Tibial nerve (tissue), 4 donors: Measurements from ENCODE around the gene PHF19. TPM values are rescaled to one million over a fixed set of nuclear protein-coding genes. Genes with fewer than 3 reads are reported as not detected.

Source experiments
- DNase-seq, 2 donors: peaks; one replicate each; pipeline ENCODE4 v3.0.0-alpha.2; 2019; ENCODE audit warnings: low spot score in 2 of 2
- H3K27ac ChIP-seq, 4 donors: fragments of 200-600 bp; sonication (generic) in 3 of 4; one replicate each; pipeline ENCODE4 v1.5.1; 2017 to 2019; ENCODE audit warnings: mild to moderate bottlenecking in 1 of 4
- H3K27me3 ChIP-seq, 2 donors: fragments of 200-600 bp; sonication (generic) in 1 of 2; one replicate each; pipeline versions ENCODE4 v1.5.1 to v1.6.0; 2017 to 2019
- H3K36me3 ChIP-seq, 3 donors: fragments of 200-600 bp; sonication (generic); one replicate each; pipeline ENCODE4 v1.5.1; 2018 to 2019
- H3K4me1 ChIP-seq, 4 donors: fragments of 200-600 bp; sonication (generic) in 3 of 4; one replicate each; pipeline ENCODE4 v1.5.1; 2017 to 2019
- H3K4me3 ChIP-seq, 4 donors: fragments of 200-600 bp; sonication (generic) in 3 of 4; one replicate each; pipeline ENCODE4 v1.5.1; 2017 to 2019; ENCODE audit warnings: mild to moderate bottlenecking in 1 of 4, moderate library complexity in 1 of 4
- H3K9me3 ChIP-seq, 4 donors: fragments of 200-600 bp; sonication (generic) in 3 of 4; one replicate each; pipeline ENCODE4 v1.5.1; 2017 to 2019
- CTCF ChIP-seq, 5 experiments: fragments of 200-600 bp in 3 of 5; fragments of 450-650 bp in 2 of 5; sonication (generic) in 3 of 5; IDR thresholded peaks; one replicate each; pipeline ENCODE4 v1.5.1; 2016 to 2019; ENCODE audit warnings: antibody characterized with exemption in 5 of 5, mild to moderate bottlenecking in 3 of 5, moderate library complexity in 2 of 5
- EP300 ChIP-seq, 2 donors: sonication (generic); formaldehyde crosslinking; IDR thresholded peaks; one replicate each; pipeline ENCODE4 v1.6.1; 2017; ENCODE audit warnings: antibody characterized with exemption in 2 of 2, mild to moderate bottlenecking in 1 of 2
- POLR2A ChIP-seq, 2 donors: fragments of 450-650 bp; IDR thresholded peaks; one replicate each; pipeline ENCODE4 v1.6.1; 2017; ENCODE audit warnings: antibody characterized with exemption in 2 of 2, mild to moderate bottlenecking in 2 of 2, moderate library complexity in 2 of 2
- WGBS, 2 donors: methylation state at CpG; one replicate each; pipeline ENCODE4 v1.1.5; 2018; 5-methylcytosine and 5-hydroxymethylcytosine counted together
- total RNA-seq, 4 donors: library from RNA; depleted of rRNA; stranded (reverse); fragments of >200 nt; gene quantifications; one replicate each; pipeline ENCODE4 v1.1.0, GENCODE V29; 2016

The PHF19 gene
- total RNA-seq, 4 donors from 2014 or later = 31.2 to 61.6 (median 44.3) TPM

- no peaks in the 10 kb centered on the region for H3K27me3 ChIP-seq
- H3K27ac ChIP-seq = no peak overlapping the region
- H3K36me3 ChIP-seq = peaks cover 0 to 76% (median 4%) of the 10 kb centered on the region in 3 donors
- peaks cover 0 to 11% (median 3%) of the 10 kb centered on the region in 4 donors for H3K4me1 ChIP-seq
- H3K9me3 ChIP-seq = no peaks in the 10 kb centered on the region
- no peak for TF ChIP-seq EP300 (IDR thresholded peaks at IDR 0.05)
- TF ChIP-seq CTCF (IDR thresholded peaks at IDR 0.05) = no peak
- no peak for TF ChIP-seq POLR2A (IDR thresholded peaks at IDR 0.05)
- H3K4me3 ChIP-seq = no peak overlapping the region
- DNase-seq = no peak
- 87 to 92% methylated on average over 7 of the region's 7 CpGs for WGBS, 2 donors
Observed at GRCh38 chr9:120863833-120864232, 13.2 kb downstream of the PHF19 start.

- WGBS, 2 donors = 86 to 90% methylated on average over 10 to 12 of the region's 12 CpGs
- no peak for DNase-seq
- Histone ChIP-seq H3K36me3 (peaks cover 0 to 89% (median 8%) of the 10 kb centered on the region in 3 donors), H3K4me1 (no peaks in the 10 kb centered on the region), H3K4me3 (no peak overlapping the region), H3K9me3 (no peaks in the 10 kb centered on the region), H3K27me3 (no peaks in the 10 kb centered on the region), H3K27ac (no peak overlapping the region)
- TF ChIP-seq POLR2A (IDR thresholded peaks at IDR 0.05) = no peak
- no peak for TF ChIP-seq EP300 (IDR thresholded peaks at IDR 0.05)
- no peak for TF ChIP-seq CTCF (IDR thresholded peaks at IDR 0.05)
Observed at GRCh38 chr9:120862452-120862851, 14.5 kb downstream of the PHF19 start.

- Histone ChIP-seq H3K4me1 (no peaks in the 10 kb centered on the region), H3K36me3 (peaks cover 0 to 94% (median 8%) of the 10 kb centered on the region in 3 donors), H3K27ac (no peak overlapping the region), H3K9me3 (no peaks in the 10 kb centered on the region), H3K27me3 (no peaks in the 10 kb centered on the region), H3K4me3 (no peak overlapping the region)
- TF ChIP-seq EP300 (IDR thresholded peaks at IDR 0.05) (no peak), POLR2A (IDR thresholded peaks at IDR 0.05) (no peak), CTCF (IDR thresholded peaks at IDR 0.05) (no peak)
- WGBS, 2 donors = 93 to 95% methylated on average over 6 of the region's 6 CpGs
- DNase-seq = no peak
Observed at GRCh38 chr9:120861935-120862334, 15.1 kb downstream of the PHF19 start.

- Histone ChIP-seq H3K4me1 (peaks cover 0 to 6% (median 0%) of the 10 kb centered on the region in 4 donors), H3K27me3 (no peaks in the 10 kb centered on the region), H3K4me3 (no peak overlapping the region), H3K36me3 (peaks cover 0 to 88% (median 8%) of the 10 kb centered on the region in 3 donors), H3K9me3 (no peaks in the 10 kb centered on the region), H3K27ac (no peak overlapping the region)
- no peak for DNase-seq
- TF ChIP-seq POLR2A (IDR thresholded peaks at IDR 0.05) = no peak
- TF ChIP-seq EP300 (IDR thresholded peaks at IDR 0.05) = no peak
- TF ChIP-seq CTCF (IDR thresholded peaks at IDR 0.05) = no peak
- 93 to 94% methylated on average over 11 of the region's 11 CpGs for WGBS, 2 donors
Observed at GRCh38 chr9:120860083-120860482, 16.9 kb downstream of the PHF19 start.

- no peaks in the 10 kb centered on the region for H3K9me3 ChIP-seq
- peaks cover 0 to 91% (median 8%) of the 10 kb centered on the region in 3 donors for H3K36me3 ChIP-seq
- TF ChIP-seq EP300 (IDR thresholded peaks at IDR 0.05) = no peak
- no peak for TF ChIP-seq CTCF (IDR thresholded peaks at IDR 0.05)
- peaks cover 0 to 6% (median 0%) of the 10 kb centered on the region in 4 donors for H3K4me1 ChIP-seq
- H3K27ac ChIP-seq = no peak overlapping the region
- H3K27me3 ChIP-seq = no peaks in the 10 kb centered on the region
- H3K4me3 ChIP-seq = no peak overlapping the region
- DNase-seq = no peak
- WGBS, 2 donors = 73 to 83% methylated on average over 6 of the region's 6 CpGs
Observed at GRCh38 chr9:120859361-120859760, 17.6 kb downstream of the PHF19 start.
